ENCODE results near the gene DHX8.

DNA sequence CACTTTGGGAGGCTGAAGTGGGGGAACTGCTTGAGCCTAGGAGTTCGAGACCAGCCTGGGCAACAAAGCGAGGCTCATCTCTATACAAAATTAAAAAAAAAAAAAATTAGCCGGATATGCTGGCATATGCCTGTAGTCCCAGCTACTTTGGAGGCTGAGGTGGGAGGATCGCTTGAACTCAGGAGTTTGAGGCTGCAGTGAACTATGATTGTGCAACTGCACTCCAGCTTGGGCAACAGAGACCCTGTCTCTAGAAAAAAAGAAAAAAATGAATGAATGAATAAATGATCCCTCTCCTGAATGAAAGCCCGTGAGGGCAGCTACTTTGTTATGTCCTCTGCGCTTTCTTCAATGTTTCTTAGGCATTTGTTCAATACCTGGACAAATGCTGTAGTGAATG is 27.7 kb upstream of the DHX8 start:
- TF ChIP-seq, protein P1, sequence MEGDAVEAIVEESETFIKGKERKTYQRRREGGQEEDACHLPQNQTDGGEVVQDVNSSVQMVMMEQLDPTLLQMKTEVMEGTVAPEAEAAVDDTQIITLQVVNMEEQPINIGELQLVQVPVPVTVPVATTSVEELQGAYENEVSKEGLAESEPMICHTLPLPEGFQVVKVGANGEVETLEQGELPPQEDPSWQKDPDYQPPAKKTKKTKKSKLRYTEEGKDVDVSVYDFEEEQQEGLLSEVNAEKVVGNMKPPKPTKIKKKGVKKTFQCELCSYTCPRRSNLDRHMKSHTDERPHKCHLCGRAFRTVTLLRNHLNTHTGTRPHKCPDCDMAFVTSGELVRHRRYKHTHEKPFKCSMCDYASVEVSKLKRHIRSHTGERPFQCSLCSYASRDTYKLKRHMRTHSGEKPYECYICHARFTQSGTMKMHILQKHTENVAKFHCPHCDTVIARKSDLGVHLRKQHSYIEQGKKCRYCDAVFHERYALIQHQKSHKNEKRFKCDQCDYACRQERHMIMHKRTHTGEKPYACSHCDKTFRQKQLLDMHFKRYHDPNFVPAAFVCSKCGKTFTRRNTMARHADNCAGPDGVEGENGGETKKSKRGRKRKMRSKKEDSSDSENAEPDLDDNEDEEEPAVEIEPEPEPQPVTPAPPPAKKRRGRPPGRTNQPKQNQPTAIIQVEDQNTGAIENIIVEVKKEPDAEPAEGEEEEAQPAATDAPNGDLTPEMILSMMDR (IDR thresholded peaks at IDR 0.05; ENCODE audit: low read depth, low read length): no peak
- TF ChIP-seq POLR2A (IDR thresholded peaks at IDR 0.05; ENCODE audit: extremely low read depth, insufficient read length): no peak
- TF ChIP-seq, protein P2, sequence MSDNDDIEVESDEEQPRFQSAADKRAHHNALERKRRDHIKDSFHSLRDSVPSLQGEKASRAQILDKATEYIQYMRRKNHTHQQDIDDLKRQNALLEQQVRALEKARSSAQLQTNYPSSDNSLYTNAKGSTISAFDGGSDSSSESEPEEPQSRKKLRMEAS (IDR thresholded peaks at IDR 0.05; ENCODE audit: low read depth, low read length): no peak
